SK-N-SH (cell line): ENCODE data around the gene IL16. TPM values are rescaled to one million over a fixed set of nuclear protein-coding genes. Genes with fewer than 3 reads are reported as not detected.

Experiments
- CTCF ChIA-PET: fragments of 300-600, 350-600 bp; formaldehyde crosslinking; extraction: SDS; loops from one replicate; lab custom pipeline; 2021; lab: Yijun Ruan, JAX
- POLR2A ChIA-PET: fragments of 350-600 bp; sonication (Branson Sonifier 250); formaldehyde crosslinking; extraction: SDS; loops from one replicate; lab custom pipeline; 2020; ENCODE audit warnings: antibody characterized with exemption, inconsistent platforms; lab: Yijun Ruan, JAX
- DNase-seq: peaks from one replicate; pipeline ENCODE4 v3.0.0; 2012
- H2AFZ ChIP-seq: fragments of 200-600 bp; sonication (generic); 2 replicates; pipeline ENCODE4 v1.8.1; 2016; ENCODE audit warnings: antibody characterized with exemption, mild to moderate bottlenecking, low read depth
- H3F3A ChIP-seq: fragments of 200-600 bp; sonication (generic); replicated peaks from 2 replicates; pipeline ENCODE3; 2016; ENCODE audit warnings: antibody characterized with exemption, mild to moderate bottlenecking; ENCODE audit not compliant: insufficient read depth
- H3K27ac ChIP-seq, 2 experiments: fragments of 200-500 bp in 1 of 2; fragments of 200-600 bp in 1 of 2; sonication (Bioruptor generic) in 1 of 2; sonication (generic), shearing (Covaris generic) in 1 of 2; 2 replicates each; pipeline versions ENCODE4 v1.5.1 to v1.6.1; 2014 to 2016; ENCODE audit warnings: low read depth in 2 of 2, inconsistent platforms in 1 of 2, low read length in 1 of 2, mild to moderate bottlenecking in 1 of 2, mixed read lengths in 1 of 2
- H3K27me3 ChIP-seq: fragments of 200-600 bp; sonication (generic), shearing (Covaris generic); 2 replicates; pipeline ENCODE4 v1.6.1; 2016; ENCODE audit warnings: mixed run types; ENCODE audit not compliant: insufficient read depth
- H3K36me3 ChIP-seq, 2 experiments: fragments of 200-500 bp in 1 of 2; fragments of 200-600 bp in 1 of 2; sonication (Bioruptor generic) in 1 of 2; sonication (generic) in 1 of 2; replicated peaks in 1 of 2; 2 replicates each; pipeline versions ENCODE3 to v1.5.1; 2014 to 2016; ENCODE audit warnings: low read length in 1 of 2, mild to moderate bottlenecking in 1 of 2; ENCODE audit not compliant: insufficient read depth in 2 of 2, control insufficient read depth in 1 of 2
- H3K4me1 ChIP-seq, 2 experiments: fragments of 200-500 bp in 1 of 2; fragments of 200-600 bp in 1 of 2; sonication (Bioruptor generic) in 1 of 2; sonication (generic), shearing (Covaris generic) in 1 of 2; 2 replicates each; pipeline versions ENCODE4 v1.5.1 to v1.6.1; 2014 to 2016; ENCODE audit warnings: low read depth in 1 of 2, low read length in 1 of 2, mixed run types in 1 of 2; ENCODE audit not compliant: insufficient read depth in 2 of 2, control insufficient read depth in 1 of 2
- H3K4me2 ChIP-seq: fragments of 200-600 bp; sonication (generic), shearing (Covaris generic); 2 replicates; pipeline ENCODE4 v1.6.1; 2017; ENCODE audit warnings: mixed run types
- H3K4me3 ChIP-seq, 2 experiments: fragments of 200-500 bp in 1 of 2; fragments of 200-600 bp in 1 of 2; sonication (Bioruptor generic) in 1 of 2; sonication (generic), shearing (Covaris generic) in 1 of 2; 2 replicates each; pipeline versions ENCODE4 v1.5.1 to v1.8.1; 2014 to 2016; ENCODE audit warnings: low read depth in 2 of 2, inconsistent platforms in 1 of 2, low read length in 1 of 2, mild to moderate bottlenecking in 1 of 2, mixed read lengths in 1 of 2, moderate library complexity in 1 of 2
- H3K79me2 ChIP-seq: fragments of 200-600 bp; sonication (generic); 2 replicates; pipeline ENCODE4 v1.8.1; 2017; ENCODE audit warnings: mild to moderate bottlenecking; ENCODE audit not compliant: insufficient read depth
- H3K9ac ChIP-seq: fragments of 200-600 bp; sonication (generic); 2 replicates; pipeline ENCODE4 v1.6.1; 2017; ENCODE audit warnings: mixed run types
- H3K9me2 ChIP-seq: fragments of 200-600 bp; sonication (generic); 2 replicates; pipeline ENCODE4 v1.6.1; 2017; ENCODE audit warnings: mixed run types
- H3K9me3 ChIP-seq: fragments of 200-600 bp; sonication (generic); 2 replicates; pipeline ENCODE4 v1.6.1; 2017; ENCODE audit warnings: mixed run types, mild to moderate bottlenecking, moderate library complexity
- H4K20me1 ChIP-seq: fragments of 200-600 bp; sonication (generic); 2 replicates; pipeline ENCODE4 v1.6.1; 2017; ENCODE audit warnings: mild to moderate bottlenecking, mixed run types; ENCODE audit not compliant: insufficient read depth
- CHD2 ChIP-seq: fragments of 150-350 bp; IDR thresholded peaks from 2 replicates; pipeline ENCODE4 v1.6.1; 2018; ENCODE audit warnings: low read length; ENCODE audit not compliant: partially characterized antibody
- EP300 ChIP-seq, 2 experiments: IDR thresholded peaks; 2 replicates each; pipeline versions ENCODE4 v1.4.0 to v1.6.1; 2012; ENCODE audit warnings: borderline replicate concordance in 1 of 2, low read depth in 1 of 2, low read length in 1 of 2
- MEF2A ChIP-seq: IDR thresholded peaks from 2 replicates; pipeline ENCODE4 v1.4.0; 2012; ENCODE audit warnings: low read depth, borderline replicate concordance
- NFIC ChIP-seq: IDR thresholded peaks from 2 replicates; pipeline ENCODE4 v1.4.0; 2012; ENCODE audit warnings: borderline replicate concordance
- POLR2AphosphoS5 ChIP-seq: IDR thresholded peaks from 2 replicates; pipeline ENCODE4 v1.6.1; 2012; ENCODE audit warnings: low read depth, low read length
- RFX5 ChIP-seq: IDR thresholded peaks from 2 replicates; pipeline ENCODE4 v1.6.1; 2012; ENCODE audit warnings: mild to moderate bottlenecking, improper control_type of control experiment, low read length
- TAF1 ChIP-seq: IDR thresholded peaks from 2 replicates; pipeline ENCODE4 v1.6.1; 2012; ENCODE audit warnings: low read depth, mild to moderate bottlenecking, low read length, moderate library complexity, borderline replicate concordance
- TEAD4 ChIP-seq: IDR thresholded peaks from 2 replicates; pipeline ENCODE4 v1.4.0; 2012; ENCODE audit warnings: mild to moderate bottlenecking, borderline replicate concordance; ENCODE audit not compliant: insufficient read depth
- WGBS: methylation state at CpG from one replicate; pipeline ENCODE4 v1.1.6; 2017; ENCODE audit warnings: low lambda C conversion rate; 5-methylcytosine and 5-hydroxymethylcytosine counted together
- polyA plus RNA-seq, 3 experiments: library from polyadenylated mRNA; depleted of rRNA; stranded (reverse); fragments of >200 nt; gene quantifications; 2 replicates each; pipeline ENCODE4 v1.2.3, GENCODE V29; 2012
- TF ChIP-seq, protein P1 (sequence below): IDR thresholded peaks from 2 replicates; pipeline ENCODE4; 2012
- TF ChIP-seq, protein P2 (sequence below): fragments of 150-350 bp; IDR thresholded peaks from 2 replicates; pipeline ENCODE4 v1.6.1; 2016; ENCODE audit warnings: mild to moderate bottlenecking, low read depth, low read length
- TF ChIP-seq, protein P3 (sequence below): IDR thresholded peaks from 2 replicates; pipeline ENCODE4 v1.4.0; 2012; ENCODE audit warnings: low read depth
- TF ChIP-seq, protein P4 (sequence below): fragments of 150-350 bp; IDR thresholded peaks from 2 replicates; pipeline ENCODE4 v1.6.1; 2017; ENCODE audit warnings: antibody characterized with exemption, low read length, low read depth, borderline replicate concordance
- TF ChIP-seq, protein P5 (sequence below): IDR thresholded peaks from 2 replicates; pipeline ENCODE4 v1.4.0; 2012; ENCODE audit warnings: low read depth, borderline replicate concordance
- TF ChIP-seq, protein P6 (sequence below): IDR thresholded peaks from 2 replicates; pipeline ENCODE4 v1.6.1; 2012; ENCODE audit warnings: mild to moderate bottlenecking, low read depth, low read length, moderate library complexity

The IL16 gene
- polyA plus RNA-seq, 1 of the 3 experiments (the other 2 are of a cell fraction), result not detected

DNA sequence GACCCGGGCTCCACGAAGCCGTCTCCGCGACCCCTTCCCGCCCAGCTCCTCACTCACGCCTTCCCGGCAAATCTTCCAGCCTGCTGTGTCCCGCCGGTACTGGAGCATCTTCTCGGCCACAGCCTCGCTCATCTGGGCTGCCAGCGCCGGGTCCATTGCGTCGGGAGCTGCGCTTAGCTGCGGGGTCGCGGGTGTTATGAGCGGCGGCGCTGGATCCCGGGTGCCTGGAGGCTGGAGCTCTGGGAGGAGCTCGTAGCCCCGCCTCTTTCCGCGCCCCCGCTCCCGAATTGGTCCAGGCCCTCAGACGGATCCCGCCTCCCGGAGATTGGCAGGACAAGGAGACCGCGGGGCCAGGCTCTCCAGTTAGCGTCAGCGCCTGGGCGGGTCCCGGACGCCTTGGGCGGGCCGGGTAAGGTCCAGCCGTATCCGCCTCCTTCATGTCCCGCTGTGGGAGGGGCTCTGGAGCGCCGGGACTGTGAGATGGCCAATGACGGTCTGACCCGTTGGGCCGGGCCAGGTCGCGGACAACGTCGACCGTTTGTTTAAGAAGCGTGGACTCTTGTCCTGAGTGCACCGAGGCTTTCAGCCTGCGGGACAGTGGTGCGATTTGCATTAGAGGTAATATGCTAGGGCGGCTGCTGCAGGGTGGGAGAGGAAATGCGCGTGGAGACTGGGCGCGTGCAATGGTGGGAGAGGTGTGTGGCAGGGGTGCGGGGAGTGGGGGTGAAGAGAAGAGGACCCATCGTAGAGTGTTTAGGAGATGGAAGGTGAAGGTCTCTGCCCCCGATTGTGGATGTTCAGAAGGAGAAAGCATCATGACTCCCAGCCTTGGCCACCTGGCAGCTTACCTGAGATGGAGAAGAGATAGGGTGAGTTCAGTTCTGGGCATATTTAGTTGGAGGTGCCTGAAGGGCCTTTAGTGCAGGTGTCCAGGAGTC lies 127.5 kb downstream of the IL16 start, which contains the start of gene STARD5:
Gene STARD5 (minus strand): TSS at position 198 of the 938 bp plus-strand sequence. CDS start 42 bp downstream, at position 156.
- H3K27ac ChIP-seq, result peak within 1 kb of the TSS in 1 of 2 experiments; percentile 34; a peak in 1 of 4 replicates
- WGBS, result under 1% methylated on average over 18 of the region's 67 CpGs
- H3K4me1 ChIP-seq, result peaks cover 4 to 5% of the 10 kb centered on the region in 2 experiments; a peak in 2 of 4 replicates
- CTCF ChIA-PET, result interaction anchor here (1.0 to 1.3 kb wide), 4 partner anchors 13 to 58 kb away, joined by 4 to 5 read pairs (median 4); no protein-coding TSS in a partner anchor
- H3K9me3 ChIP-seq, result no peaks in the 10 kb centered on the region
- POLR2A ChIA-PET, result interaction anchor here (0.7 to 1.0 kb wide), 4 partner anchors 11 to 58 kb away, joined by 3 to 6 read pairs (median 4); no protein-coding TSS in a partner anchor
- TF ChIP-seq RFX5 (no peak), EP300 (IDR thresholded peaks at IDR 0.05; ENCODE audit: borderline replicate concordance in 1 of 2, low read depth in 1 of 2, low read length in 1 of 2) (no peak), POLR2AphosphoS5 (peak; percentile 78), CHD2 (no peak), TAF1 (peak; percentile 88), NFIC (no peak), TEAD4 (no peak), MEF2A (no peak)
- TF ChIP-seq, protein P1, sequence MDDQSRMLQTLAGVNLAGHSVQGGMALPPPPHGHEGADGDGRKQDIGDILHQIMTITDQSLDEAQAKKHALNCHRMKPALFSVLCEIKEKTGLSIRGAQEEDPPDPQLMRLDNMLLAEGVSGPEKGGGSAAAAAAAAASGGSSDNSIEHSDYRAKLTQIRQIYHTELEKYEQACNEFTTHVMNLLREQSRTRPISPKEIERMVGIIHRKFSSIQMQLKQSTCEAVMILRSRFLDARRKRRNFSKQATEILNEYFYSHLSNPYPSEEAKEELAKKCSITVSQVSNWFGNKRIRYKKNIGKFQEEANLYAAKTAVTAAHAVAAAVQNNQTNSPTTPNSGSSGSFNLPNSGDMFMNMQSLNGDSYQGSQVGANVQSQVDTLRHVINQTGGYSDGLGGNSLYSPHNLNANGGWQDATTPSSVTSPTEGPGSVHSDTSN, result peak; percentile 98
- TF ChIP-seq, protein P2, sequence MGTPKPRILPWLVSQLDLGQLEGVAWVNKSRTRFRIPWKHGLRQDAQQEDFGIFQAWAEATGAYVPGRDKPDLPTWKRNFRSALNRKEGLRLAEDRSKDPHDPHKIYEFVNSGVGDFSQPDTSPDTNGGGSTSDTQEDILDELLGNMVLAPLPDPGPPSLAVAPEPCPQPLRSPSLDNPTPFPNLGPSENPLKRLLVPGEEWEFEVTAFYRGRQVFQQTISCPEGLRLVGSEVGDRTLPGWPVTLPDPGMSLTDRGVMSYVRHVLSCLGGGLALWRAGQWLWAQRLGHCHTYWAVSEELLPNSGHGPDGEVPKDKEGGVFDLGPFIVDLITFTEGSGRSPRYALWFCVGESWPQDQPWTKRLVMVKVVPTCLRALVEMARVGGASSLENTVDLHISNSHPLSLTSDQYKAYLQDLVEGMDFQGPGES, result peak; percentile 63
- TF ChIP-seq, protein P3, sequence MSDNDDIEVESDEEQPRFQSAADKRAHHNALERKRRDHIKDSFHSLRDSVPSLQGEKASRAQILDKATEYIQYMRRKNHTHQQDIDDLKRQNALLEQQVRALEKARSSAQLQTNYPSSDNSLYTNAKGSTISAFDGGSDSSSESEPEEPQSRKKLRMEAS, result peak; percentile 12
- TF ChIP-seq, protein P4, sequence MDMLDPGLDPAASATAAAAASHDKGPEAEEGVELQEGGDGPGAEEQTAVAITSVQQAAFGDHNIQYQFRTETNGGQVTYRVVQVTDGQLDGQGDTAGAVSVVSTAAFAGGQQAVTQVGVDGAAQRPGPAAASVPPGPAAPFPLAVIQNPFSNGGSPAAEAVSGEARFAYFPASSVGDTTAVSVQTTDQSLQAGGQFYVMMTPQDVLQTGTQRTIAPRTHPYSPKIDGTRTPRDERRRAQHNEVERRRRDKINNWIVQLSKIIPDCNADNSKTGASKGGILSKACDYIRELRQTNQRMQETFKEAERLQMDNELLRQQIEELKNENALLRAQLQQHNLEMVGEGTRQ, result no peak
- TF ChIP-seq, protein P5, sequence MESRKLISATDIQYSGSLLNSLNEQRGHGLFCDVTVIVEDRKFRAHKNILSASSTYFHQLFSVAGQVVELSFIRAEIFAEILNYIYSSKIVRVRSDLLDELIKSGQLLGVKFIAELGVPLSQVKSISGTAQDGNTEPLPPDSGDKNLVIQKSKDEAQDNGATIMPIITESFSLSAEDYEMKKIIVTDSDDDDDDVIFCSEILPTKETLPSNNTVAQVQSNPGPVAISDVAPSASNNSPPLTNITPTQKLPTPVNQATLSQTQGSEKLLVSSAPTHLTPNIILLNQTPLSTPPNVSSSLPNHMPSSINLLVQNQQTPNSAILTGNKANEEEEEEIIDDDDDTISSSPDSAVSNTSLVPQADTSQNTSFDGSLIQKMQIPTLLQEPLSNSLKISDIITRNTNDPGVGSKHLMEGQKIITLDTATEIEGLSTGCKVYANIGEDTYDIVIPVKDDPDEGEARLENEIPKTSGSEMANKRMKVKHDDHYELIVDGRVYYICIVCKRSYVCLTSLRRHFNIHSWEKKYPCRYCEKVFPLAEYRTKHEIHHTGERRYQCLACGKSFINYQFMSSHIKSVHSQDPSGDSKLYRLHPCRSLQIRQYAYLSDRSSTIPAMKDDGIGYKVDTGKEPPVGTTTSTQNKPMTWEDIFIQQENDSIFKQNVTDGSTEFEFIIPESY, result no peak
- TF ChIP-seq, protein P6, sequence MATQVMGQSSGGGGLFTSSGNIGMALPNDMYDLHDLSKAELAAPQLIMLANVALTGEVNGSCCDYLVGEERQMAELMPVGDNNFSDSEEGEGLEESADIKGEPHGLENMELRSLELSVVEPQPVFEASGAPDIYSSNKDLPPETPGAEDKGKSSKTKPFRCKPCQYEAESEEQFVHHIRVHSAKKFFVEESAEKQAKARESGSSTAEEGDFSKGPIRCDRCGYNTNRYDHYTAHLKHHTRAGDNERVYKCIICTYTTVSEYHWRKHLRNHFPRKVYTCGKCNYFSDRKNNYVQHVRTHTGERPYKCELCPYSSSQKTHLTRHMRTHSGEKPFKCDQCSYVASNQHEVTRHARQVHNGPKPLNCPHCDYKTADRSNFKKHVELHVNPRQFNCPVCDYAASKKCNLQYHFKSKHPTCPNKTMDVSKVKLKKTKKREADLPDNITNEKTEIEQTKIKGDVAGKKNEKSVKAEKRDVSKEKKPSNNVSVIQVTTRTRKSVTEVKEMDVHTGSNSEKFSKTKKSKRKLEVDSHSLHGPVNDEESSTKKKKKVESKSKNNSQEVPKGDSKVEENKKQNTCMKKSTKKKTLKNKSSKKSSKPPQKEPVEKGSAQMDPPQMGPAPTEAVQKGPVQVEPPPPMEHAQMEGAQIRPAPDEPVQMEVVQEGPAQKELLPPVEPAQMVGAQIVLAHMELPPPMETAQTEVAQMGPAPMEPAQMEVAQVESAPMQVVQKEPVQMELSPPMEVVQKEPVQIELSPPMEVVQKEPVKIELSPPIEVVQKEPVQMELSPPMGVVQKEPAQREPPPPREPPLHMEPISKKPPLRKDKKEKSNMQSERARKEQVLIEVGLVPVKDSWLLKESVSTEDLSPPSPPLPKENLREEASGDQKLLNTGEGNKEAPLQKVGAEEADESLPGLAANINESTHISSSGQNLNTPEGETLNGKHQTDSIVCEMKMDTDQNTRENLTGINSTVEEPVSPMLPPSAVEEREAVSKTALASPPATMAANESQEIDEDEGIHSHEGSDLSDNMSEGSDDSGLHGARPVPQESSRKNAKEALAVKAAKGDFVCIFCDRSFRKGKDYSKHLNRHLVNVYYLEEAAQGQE, result 0 out of 2 replicates have a peak, but pooled peaks have one; percentile 12
- no peaks in the 10 kb centered on the region for H3K79me2 ChIP-seq
- peak; percentile 98 for DNase-seq
- no peaks in the 10 kb centered on the region for H3K36me3 ChIP-seq
- no peaks in the 10 kb centered on the region for H4K20me1 ChIP-seq
- peak within 1 kb of the TSS; percentile 80 to 82 for H3K4me3 ChIP-seq
- peak within 1 kb of the TSS; percentile 72 for H3K9ac ChIP-seq
- peaks cover 14% of the 10 kb centered on the region for H3F3A ChIP-seq
- H3K9me2 ChIP-seq, result no peaks in the 10 kb centered on the region
- no peaks in the 10 kb centered on the region for H3K27me3 ChIP-seq
- H2AFZ ChIP-seq, result peak within 1 kb of the TSS; percentile 100
- peak within 1 kb of the TSS; percentile 86 for H3K4me2 ChIP-seq
